NCI-H526 (cell line): ENCODE results near the gene SRGAP2B.
"Not testable (repeated sequence)": the region's sequence is repeated elsewhere in the genome, so short reads cannot be mapped to it uniquely, and the experiment has no call there.

Source experiments
- DNase-seq, 2 experiments: peaks; one replicate each; lab custom pipeline; 2025; lab: John Stamatoyannopoulos, UW

The SRGAP2B gene

GRCh38 chr1:144947495-144947894 is 147.6 kb downstream of the SRGAP2B start:
- not testable (repeated sequence) for DNase-seq

GRCh38 chr1:144946525-144947480 is 148.3 kb downstream of the SRGAP2B start:
- not testable (repeated sequence) for DNase-seq

GRCh38 chr1:144941710-144942109 is 153.4 kb downstream of the SRGAP2B start:
- DNase-seq, result not testable (repeated sequence)

GRCh38 chr1:144940054-144940453 is 155.1 kb downstream of the SRGAP2B start:
- not testable (repeated sequence) for DNase-seq

GRCh38 chr1:144938627-144939026 is 156.5 kb downstream of the SRGAP2B start:
- not testable (repeated sequence) for DNase-seq

- DNase-seq, result not testable (repeated sequence)
These were observed 158.9 kb downstream of the SRGAP2B start for GRCh38 chr1:144936186-144936732.

- DNase-seq, result not testable (repeated sequence)
These were observed 159.8 kb downstream of the SRGAP2B start for GRCh38 chr1:144935310-144935709.

GRCh38 chr1:144933014-144933413 is 162.1 kb downstream of the SRGAP2B start:
- not testable (repeated sequence) for DNase-seq

GRCh38 chr1:144932153-144932552 is 163.0 kb downstream of the SRGAP2B start:
- not testable (repeated sequence) for DNase-seq

GRCh38 chr1:144931553-144931952 is 163.6 kb downstream of the SRGAP2B start:
- not testable (repeated sequence) for DNase-seq

- DNase-seq, result not testable (repeated sequence)
These were observed 164.9 kb downstream of the SRGAP2B start for GRCh38 chr1:144930085-144930777.

- DNase-seq, result not testable (repeated sequence)
These were observed 167.8 kb downstream of the SRGAP2B start for GRCh38 chr1:144927292-144927691.

- DNase-seq, result not testable (repeated sequence)
These were observed 171.5 kb downstream of the SRGAP2B start for GRCh38 chr1:144923640-144924039.

- not testable (repeated sequence) for DNase-seq
These were observed 172.3 kb downstream of the SRGAP2B start for GRCh38 chr1:144922785-144923184.

GRCh38 chr1:144919106-144919505 is 176.0 kb downstream of the SRGAP2B start:
- not testable (repeated sequence) for DNase-seq

GRCh38 chr1:144918027-144918603 is 177.0 kb downstream of the SRGAP2B start:
- not testable (repeated sequence) for DNase-seq

- DNase-seq, result not testable (repeated sequence)
These were observed 177.7 kb downstream of the SRGAP2B start for GRCh38 chr1:144917154-144918026.

- not testable (repeated sequence) for DNase-seq
These were observed 181.0 kb downstream of the SRGAP2B start for GRCh38 chr1:144913977-144914734.

GRCh38 chr1:144913458-144913857 is 181.7 kb downstream of the SRGAP2B start:
- not testable (repeated sequence) for DNase-seq

- DNase-seq, result not testable (repeated sequence)
These were observed 184.4 kb downstream of the SRGAP2B start for GRCh38 chr1:144910729-144911128.
